B cell (primary cell): ENCODE measurements around the gene USP36. TPM values are rescaled to one million over a fixed set of nuclear protein-coding genes. Genes with fewer than 3 reads are reported as not detected.

Experiments
- ATAC-seq: fragments of 200-7000 bp; cut with Tn5 transposase; one replicate; pipeline ENCODE4 v1.10.0; 2021; ENCODE audit warnings: low read depth, mild to moderate bottlenecking, moderate number of reproducible peaks, moderate library complexity
- CTCF ChIA-PET: fragments of 350-600 bp; sonication (Branson Sonifier 250); formaldehyde crosslinking; loops from one replicate; lab custom pipeline; 2021; ENCODE audit warnings: antibody characterized with exemption, inconsistent platforms; lab: Charles Lee
- POLR2A ChIA-PET: fragments of 350-600 bp; sonication (Branson Sonifier 250); formaldehyde crosslinking; loops from one replicate; lab custom pipeline; 2021; ENCODE audit warnings: antibody characterized with exemption; lab: Charles Lee
- DNase-seq: peaks from one replicate; pipeline ENCODE4 v3.0.0; 2013
- H2AFZ ChIP-seq: 2 replicates; pipeline ENCODE4 v1.6.1; 2012; ENCODE audit warnings: mild to moderate bottlenecking, low read depth, low read length; ENCODE audit not compliant: insufficient read depth, poor library complexity, severe bottlenecking
- H3K27ac ChIP-seq, 2 donors: 1 replicate in 1 of 2; 2 replicates in 1 of 2; pipeline ENCODE4 v1.5.1; 2012 to 2013; ENCODE audit warnings: low read length in 2 of 2, mild to moderate bottlenecking in 2 of 2, moderate library complexity in 1 of 2
- H3K27me3 ChIP-seq, 4 experiments: fragments of 200-600 bp in 1 of 4; sonication (generic) in 1 of 4; replicated peaks in 1 of 4; 1 replicate in 2 of 4; 2 replicates in 2 of 4; pipeline versions ENCODE4 v1.6.1 to v1.7.0; 2013 to 2016; ENCODE audit warnings: low read length in 3 of 4, mild to moderate bottlenecking in 2 of 4, mixed read lengths in 1 of 4, moderate library complexity in 1 of 4; ENCODE audit not compliant: insufficient read depth in 4 of 4, control insufficient read depth in 3 of 4; ENCODE audit errors: control extremely low read depth in 1 of 4
- H3K36me3 ChIP-seq, 2 experiments: replicated peaks in 1 of 2; 1 replicate in 1 of 2; 2 replicates in 1 of 2; pipeline versions ENCODE4 v1.6.1 to v1.7.1; 2013; ENCODE audit warnings: low read length in 1 of 2; ENCODE audit not compliant: insufficient read depth in 2 of 2, control insufficient read depth in 1 of 2; ENCODE audit errors: control extremely low read depth in 1 of 2, extremely low read depth in 1 of 2
- H3K4me1 ChIP-seq, 2 donors: fragments of 200-600 bp in 1 of 2; sonication (generic) in 1 of 2; 1 replicate in 1 of 2; 2 replicates in 1 of 2; pipeline versions ENCODE4 v1.5.1 to v1.6.1; 2013 to 2017; ENCODE audit warnings: low read length in 2 of 2; ENCODE audit not compliant: control insufficient read depth in 2 of 2, insufficient read depth in 2 of 2
- H3K4me2 ChIP-seq: replicated peaks from 2 replicates; pipeline ENCODE3; 2012; ENCODE audit warnings: mild to moderate bottlenecking, low read depth, low read length; ENCODE audit not compliant: poor library complexity, severe bottlenecking
- H3K4me3 ChIP-seq, 5 experiments: fragments of 200-600 bp in 1 of 5; sonication (generic) in 1 of 5; 1 replicate in 3 of 5; 2 replicates in 2 of 5; pipeline versions ENCODE4 v1.5.1 to v1.7.0; 2011 to 2016; ENCODE audit warnings: low read length in 4 of 5, mild to moderate bottlenecking in 4 of 5, low read depth in 2 of 5, control low read depth in 1 of 5, moderate library complexity in 1 of 5; ENCODE audit not compliant: insufficient read depth in 1 of 5; ENCODE audit errors: control extremely low read depth in 1 of 5, extremely low read depth in 1 of 5
- H3K79me2 ChIP-seq: fragments of 200-600 bp; sonication (generic); one replicate; pipeline ENCODE4 v1.6.0; 2016; ENCODE audit warnings: low read length; ENCODE audit not compliant: control insufficient read depth, insufficient read depth
- H3K9ac ChIP-seq: fragments of 200-600 bp; sonication (generic); 2 replicates; pipeline ENCODE4 v1.6.1; 2017; ENCODE audit warnings: mild to moderate bottlenecking, low read length, moderate library complexity
- H3K9me3 ChIP-seq, 3 donors: one replicate each; pipeline versions ENCODE4 v1.6.1 to v1.7.1; 2013; ENCODE audit warnings: low read length in 2 of 3; ENCODE audit not compliant: control insufficient read depth in 2 of 3, insufficient read depth in 1 of 3; ENCODE audit errors: control extremely low read depth in 1 of 3
- H4K20me1 ChIP-seq: 2 replicates; pipeline ENCODE4 v1.6.0; 2012; ENCODE audit warnings: mild to moderate bottlenecking, low read length; ENCODE audit not compliant: insufficient read depth, control insufficient read depth, poor library complexity, severe bottlenecking
- H3K27ac Mint-ChIP-seq: one replicate; pipeline ENCODE4 v1.8.0; 2021; ENCODE audit warnings: mixed read lengths
- H3K27me3 Mint-ChIP-seq: one replicate; pipeline ENCODE4 v1.8.0; 2021; ENCODE audit warnings: mixed read lengths
- H3K4me1 Mint-ChIP-seq: one replicate; pipeline ENCODE4 v1.8.0; 2021; ENCODE audit warnings: mixed read lengths
- H3K4me3 Mint-ChIP-seq: one replicate; pipeline ENCODE4 v1.8.0; 2021; ENCODE audit warnings: mixed read lengths
- H3K9me3 Mint-ChIP-seq: one replicate; pipeline ENCODE4 v1.8.0; 2022; ENCODE audit warnings: mixed read lengths; ENCODE audit not compliant: insufficient read depth
- EZH2 ChIP-seq: IDR thresholded peaks from 2 replicates; pipeline ENCODE4 v1.6.1; 2012; ENCODE audit warnings: borderline replicate concordance, low read depth, mild to moderate bottlenecking, moderate library complexity, low read length; ENCODE audit not compliant: insufficient read depth, poor library complexity, severe bottlenecking
- WGBS: methylation state at CpG from one replicate; pipeline ENCODE4 v1.1.5; 2013; ENCODE audit warnings: missing lambda C conversion rate; ENCODE audit not compliant: insufficient coverage; 5-methylcytosine and 5-hydroxymethylcytosine counted together
- intact Hi-C: fragments of 100-400 bp; cut with micrococcal nuclease; formaldehyde crosslinking; loops from one replicate; pipeline ENCODE4 v1.10.0; 2022
- polyA plus RNA-seq: library from polyadenylated mRNA; depleted of rRNA; stranded (reverse); fragments of >200 nt; gene quantifications from 2 replicates; pipeline ENCODE4 v1.2.3, GENCODE V29; 2012
- total RNA-seq, 2 donors: library from RNA; stranded (reverse); fragments of 120-200 nt in 1 of 2; gene quantifications; 1 replicate in 1 of 2; 2 replicates in 1 of 2; pipeline versions ENCODE4 v1.2.3 to v1.2.4, GENCODE V29; 2013 to 2022
- TF ChIP-seq, protein P1 (sequence below): fragments of 200-600 bp; IDR thresholded peaks from one replicate; pipeline ENCODE4 v1.8.0; 2022; ENCODE audit warnings: antibody characterized with exemption, mild to moderate bottlenecking

Gene USP36
- total and polyA plus RNA-seq, 2 donors (not counting 1 experiment from before 2014, with no cell fraction given): 52.2 to 137 TPM

DNA sequence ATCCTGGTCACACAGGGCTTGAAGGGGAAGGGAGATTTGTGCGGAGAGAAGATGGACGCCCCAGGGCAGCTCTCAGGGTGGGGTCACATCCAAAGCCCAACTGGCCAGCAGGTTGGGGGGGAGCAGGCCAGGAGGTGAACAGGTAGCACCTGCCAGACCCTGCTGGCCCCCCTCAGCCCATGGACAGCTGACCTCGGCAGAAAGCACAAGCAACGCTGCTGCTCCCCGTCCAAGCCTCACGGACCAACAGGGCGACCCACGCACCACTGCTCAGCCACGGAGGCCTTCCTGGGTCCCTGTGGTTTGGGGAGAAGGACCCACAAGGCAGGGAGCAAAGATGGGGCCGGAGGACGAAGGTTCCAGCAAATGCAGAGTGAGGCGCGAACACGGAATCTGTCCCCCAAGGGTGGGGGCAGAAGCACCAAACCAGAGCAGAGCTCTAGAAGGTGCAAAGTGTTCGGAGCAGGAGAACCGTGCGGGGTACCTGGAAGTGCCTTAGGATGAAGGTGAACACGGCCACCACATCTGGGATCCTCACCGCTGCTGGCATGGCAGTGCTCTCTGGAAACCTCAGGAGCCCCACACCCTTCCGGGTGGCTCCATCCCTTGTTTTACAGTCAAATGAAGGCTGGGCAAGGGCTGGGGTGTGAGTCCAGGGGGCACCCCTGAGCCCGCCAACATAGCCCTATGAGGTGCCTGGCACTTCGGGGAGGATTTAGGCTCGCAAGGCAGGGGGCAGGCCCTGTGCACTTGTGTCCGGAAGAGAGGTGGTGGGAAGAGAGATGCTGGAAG is 44.5 kb upstream of the USP36 start:
- H3K9me3 Mint-ChIP-seq: no peaks in the 10 kb centered on the region
- H3K4me1 Mint-ChIP-seq: peaks cover 35% of the 10 kb centered on the region
- peaks cover 0 to 8% (median 0%) of the 10 kb centered on the region in 4 experiments for H3K27me3 ChIP-seq
- H3K4me2 ChIP-seq: no peak overlapping the region
- TF ChIP-seq, protein P1, sequence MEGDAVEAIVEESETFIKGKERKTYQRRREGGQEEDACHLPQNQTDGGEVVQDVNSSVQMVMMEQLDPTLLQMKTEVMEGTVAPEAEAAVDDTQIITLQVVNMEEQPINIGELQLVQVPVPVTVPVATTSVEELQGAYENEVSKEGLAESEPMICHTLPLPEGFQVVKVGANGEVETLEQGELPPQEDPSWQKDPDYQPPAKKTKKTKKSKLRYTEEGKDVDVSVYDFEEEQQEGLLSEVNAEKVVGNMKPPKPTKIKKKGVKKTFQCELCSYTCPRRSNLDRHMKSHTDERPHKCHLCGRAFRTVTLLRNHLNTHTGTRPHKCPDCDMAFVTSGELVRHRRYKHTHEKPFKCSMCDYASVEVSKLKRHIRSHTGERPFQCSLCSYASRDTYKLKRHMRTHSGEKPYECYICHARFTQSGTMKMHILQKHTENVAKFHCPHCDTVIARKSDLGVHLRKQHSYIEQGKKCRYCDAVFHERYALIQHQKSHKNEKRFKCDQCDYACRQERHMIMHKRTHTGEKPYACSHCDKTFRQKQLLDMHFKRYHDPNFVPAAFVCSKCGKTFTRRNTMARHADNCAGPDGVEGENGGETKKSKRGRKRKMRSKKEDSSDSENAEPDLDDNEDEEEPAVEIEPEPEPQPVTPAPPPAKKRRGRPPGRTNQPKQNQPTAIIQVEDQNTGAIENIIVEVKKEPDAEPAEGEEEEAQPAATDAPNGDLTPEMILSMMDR: no peak
- TF ChIP-seq EZH2: no peak
- intact Hi-C loops: no loop called here
- no peak overlapping the region for H3K4me3 Mint-ChIP-seq
- POLR2A ChIA-PET: no interaction called here
- no peak overlapping the region for H3K4me3 ChIP-seq
- H3K27me3 Mint-ChIP-seq: peaks cover 6% of the 10 kb centered on the region
- CTCF ChIA-PET: interaction anchor here (1.1 to 7.7 kb wide), 2 partner anchors 19 to 86 kb away, joined by 4 to 42 read pairs; no protein-coding TSS in a partner anchor
- DNase-seq (no peak), ATAC-seq (no peak)
- no peaks in the 10 kb centered on the region for H3K36me3 ChIP-seq
- H4K20me1 ChIP-seq: no peaks in the 10 kb centered on the region
- H3K27ac ChIP-seq: no peak overlapping the region
- peaks cover 14% of the 10 kb centered on the region for H3K79me2 ChIP-seq
- H3K4me1 ChIP-seq: peaks cover 37 to 44% of the 10 kb centered on the region in 2 donors
- no peak overlapping the region for H3K27ac Mint-ChIP-seq
- H3K9me3 ChIP-seq: no peaks in the 10 kb centered on the region
- no peak overlapping the region for H3K9ac ChIP-seq
- WGBS: 94% methylated on average over 24 of the region's 24 CpGs
- H2AFZ ChIP-seq: no peak overlapping the region
